Activated CD8-positive, alpha-beta memory T cell treated with anti-CD3 and anti-CD28 coated beads, Interleukin-2, amount 50 U/mL, for 1 hour (primary cell): ENCODE data around the gene SLC24A4.

ENCODE experiments used
- DNase-seq: peaks from one replicate; pipeline ENCODE4 v3.0.0-alpha.2; 2020; ENCODE audit errors: extremely low read depth

The SLC24A4 gene

GRCh38 chr14:92546347-92547053 is 223.5 kb downstream of the SLC24A4 start:
- no peak for DNase-seq

GRCh38 chr14:92549105-92549858 is 226.3 kb downstream of the SLC24A4 start:
- DNase-seq = no peak

GRCh38 chr14:92549859-92550230 is 226.9 kb downstream of the SLC24A4 start:
- no peak for DNase-seq
